IPS-20b (cell line): ENCODE results near the gene ZNF878.
A peak's percentile ranks its signal among the peaks of the same experiment; 100 is the strongest.

Experiments used
- H3K27ac ChIP-seq: one replicate; pipeline ENCODE4 v1.5.1; 2013; ENCODE audit warnings: low read length
- H3K27me3 ChIP-seq: 2 replicates; pipeline ENCODE4 v1.6.1; 2013; ENCODE audit warnings: mild to moderate bottlenecking, low read length, inconsistent platforms; ENCODE audit not compliant: insufficient read depth
- H3K36me3 ChIP-seq: 2 replicates; pipeline ENCODE4 v1.6.1; 2013; ENCODE audit warnings: low read depth, mild to moderate bottlenecking, inconsistent platforms, low read length, moderate library complexity; ENCODE audit not compliant: insufficient read depth
- H3K4me1 ChIP-seq: 2 replicates; pipeline ENCODE4 v1.6.1; 2013; ENCODE audit warnings: mild to moderate bottlenecking, control low read depth, inconsistent platforms, low read length, moderate library complexity; ENCODE audit not compliant: insufficient read depth
- H3K4me3 ChIP-seq: 2 replicates; pipeline ENCODE4 v1.5.1; 2013; ENCODE audit warnings: mild to moderate bottlenecking, low read length, inconsistent platforms
- H3K9ac ChIP-seq: 2 replicates; pipeline ENCODE4 v1.6.1; 2013; ENCODE audit warnings: low read depth, mild to moderate bottlenecking, inconsistent platforms, low read length, moderate library complexity
- H3K9me3 ChIP-seq: 2 replicates; pipeline ENCODE4 v1.6.1; 2013; ENCODE audit warnings: mild to moderate bottlenecking, low read depth, low read length, inconsistent platforms; ENCODE audit not compliant: insufficient read depth

The ZNF878 gene

DNA sequence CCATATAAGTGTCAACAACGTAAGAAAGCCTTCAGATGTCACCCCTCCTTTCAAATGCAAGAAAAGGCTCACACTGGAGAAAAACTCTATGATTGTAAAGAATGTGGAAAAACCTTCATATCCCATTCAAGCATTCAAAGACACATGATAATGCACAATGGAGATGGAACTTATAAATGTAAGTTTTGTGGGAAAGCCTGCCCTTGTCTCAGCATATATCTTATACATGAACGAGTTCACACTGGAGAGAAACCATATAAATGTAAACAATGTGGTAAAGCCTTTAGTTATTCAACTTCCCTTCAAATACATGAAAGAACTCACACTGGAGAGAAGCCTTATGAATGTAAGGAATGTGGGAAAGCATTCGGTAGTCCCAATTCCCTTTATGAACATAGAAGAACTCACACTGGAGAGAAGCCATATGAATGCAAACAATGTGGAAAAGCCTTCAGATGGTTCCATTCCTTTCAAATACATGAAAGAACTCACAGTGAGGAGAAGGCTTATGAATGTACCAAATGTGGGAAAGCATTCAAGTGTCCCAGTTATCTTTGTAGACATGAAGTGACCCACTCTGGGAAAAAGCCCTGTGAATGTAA lies 22.9 kb upstream of the ZNF878 start:
- no peak overlapping the region for H3K27ac ChIP-seq
- H3K9ac ChIP-seq, result no peak overlapping the region
- H3K27me3 ChIP-seq, result no peaks in the 10 kb centered on the region
- H3K4me3 ChIP-seq, result no peak overlapping the region
- H3K36me3 ChIP-seq, result peaks cover 59% of the 10 kb centered on the region
- no peaks in the 10 kb centered on the region for H3K4me1 ChIP-seq
- H3K9me3 ChIP-seq, result peaks cover 92% of the 10 kb centered on the region

DNA sequence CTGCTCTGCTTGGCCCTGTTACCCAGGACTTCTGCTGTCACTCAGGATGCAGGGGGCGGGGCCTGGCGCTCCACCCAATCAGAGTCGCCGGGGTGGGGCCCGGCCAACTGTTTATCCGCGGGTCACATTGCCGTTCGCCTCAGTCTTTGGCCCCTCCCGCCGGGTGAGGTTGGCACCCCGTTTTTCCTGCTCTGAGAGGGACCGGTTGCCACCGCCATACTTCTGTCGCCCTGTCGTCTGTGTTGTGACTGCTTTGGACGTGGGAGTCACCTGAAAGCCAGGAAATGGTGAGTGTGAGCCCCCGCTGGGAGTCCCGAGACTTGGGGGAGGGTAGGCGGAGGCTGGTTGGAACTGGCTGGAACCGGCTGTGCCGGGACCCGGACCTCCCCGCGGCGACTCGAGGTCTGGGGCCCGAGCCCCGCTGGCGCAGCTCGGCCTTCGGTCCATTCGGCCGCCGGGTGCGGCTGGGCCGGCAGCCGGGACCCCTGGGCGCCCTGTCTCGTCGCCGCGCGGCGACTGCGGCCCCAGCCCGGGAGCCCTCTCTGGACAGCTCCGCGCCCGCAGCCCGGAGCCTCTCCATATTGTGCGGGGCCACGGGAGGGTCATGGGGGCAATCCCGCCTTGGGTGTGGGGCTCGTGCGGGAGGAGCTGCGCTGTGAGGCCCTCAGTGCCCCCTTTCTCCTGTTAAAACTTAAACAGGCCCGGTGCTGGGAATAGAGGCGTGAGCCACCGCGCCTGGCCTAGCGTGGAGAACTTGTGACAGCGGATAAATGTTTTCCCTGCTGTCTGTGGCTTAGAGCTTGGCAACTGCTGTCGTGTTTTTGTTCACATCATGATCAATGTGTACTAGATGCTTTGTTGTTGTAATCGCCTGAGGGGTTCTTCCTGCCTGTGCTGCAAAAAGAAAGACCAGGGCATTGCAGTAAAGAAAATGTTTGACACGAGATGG lies 12.1 kb upstream of the ZNF878 start, which contains the start of gene ZNF844:
Gene ZNF844 (plus strand): TSS at position 142 of the 949 bp plus-strand sequence. CDS start 143 bp downstream, at position 285.
- H3K27me3 ChIP-seq, result no peaks in the 10 kb centered on the region
- H3K27ac ChIP-seq, result peak within 1 kb of the TSS; percentile 37
- H3K9me3 ChIP-seq, result peaks cover 4% of the 10 kb centered on the region; the same call in 1 of the 2 replicates
- peak within 1 kb of the TSS; percentile 81; the same call in 1 of the 2 replicates for H3K9ac ChIP-seq
- peak within 1 kb of the TSS; percentile 83 for H3K4me3 ChIP-seq
- H3K4me1 ChIP-seq, result no peaks in the 10 kb centered on the region
- no peaks in the 10 kb centered on the region for H3K36me3 ChIP-seq

DNA sequence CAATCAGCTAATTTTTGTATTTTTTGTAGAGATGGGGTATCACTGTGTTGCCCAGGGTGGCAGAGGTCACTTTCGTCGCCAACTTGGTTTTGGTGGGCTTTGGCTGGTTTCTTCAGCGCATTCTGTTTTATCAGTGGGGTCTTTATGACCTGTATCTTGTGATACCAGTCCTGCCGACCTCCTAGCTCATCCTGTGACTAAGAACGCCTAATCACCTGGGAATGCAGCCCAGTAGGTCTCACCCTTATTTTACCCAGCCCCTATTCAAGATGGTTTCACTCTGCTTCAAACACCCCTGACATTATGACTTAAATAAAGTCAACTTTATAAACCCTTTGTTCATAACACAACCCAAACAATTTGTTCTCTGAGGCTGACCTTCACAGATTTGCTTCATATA lies 3.0 kb upstream of the ZNF878 start:
- no peak overlapping the region for H3K9ac ChIP-seq
- H3K36me3 ChIP-seq, result no peaks in the 10 kb centered on the region
- no peaks in the 10 kb centered on the region for H3K9me3 ChIP-seq
- no peak overlapping the region for H3K27ac ChIP-seq
- no peaks in the 10 kb centered on the region; the same call in 1 of the 2 replicates for H3K27me3 ChIP-seq
- no peaks in the 10 kb centered on the region for H3K4me1 ChIP-seq
- H3K4me3 ChIP-seq, result no peak overlapping the region

DNA sequence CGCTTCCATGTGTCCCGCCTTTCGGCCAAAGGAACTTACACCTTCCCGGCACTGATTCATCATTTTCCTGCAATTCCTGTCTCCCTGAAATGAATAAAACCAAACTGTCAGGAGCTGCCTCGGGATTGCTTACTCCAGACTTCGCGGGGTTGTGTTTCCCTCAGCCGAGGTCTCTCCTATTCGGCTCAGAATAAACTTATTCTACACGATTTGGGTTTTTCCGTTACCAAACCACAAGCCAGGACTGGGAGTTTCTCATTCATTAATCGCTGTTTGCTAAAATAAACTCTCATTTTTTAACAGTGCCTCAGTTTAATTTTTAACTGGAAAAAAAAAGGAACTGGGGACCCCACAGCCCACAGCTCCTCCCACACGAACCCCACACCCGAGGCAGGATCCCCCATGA lies 667 bp downstream of the ZNF878 start:
- H3K9ac ChIP-seq, result peak overlapping the region; percentile 85; the same call in 1 of the 2 replicates
- H3K27ac ChIP-seq, result peak overlapping the region; percentile 82
- no peaks in the 10 kb centered on the region for H3K4me1 ChIP-seq
- H3K9me3 ChIP-seq, result peaks cover 10% of the 10 kb centered on the region
- peak overlapping the region; percentile 91 for H3K4me3 ChIP-seq
- H3K27me3 ChIP-seq, result no peaks in the 10 kb centered on the region; the same call in 1 of the 2 replicates
- H3K36me3 ChIP-seq, result peaks cover 9% of the 10 kb centered on the region; the same call in 1 of the 2 replicates

DNA sequence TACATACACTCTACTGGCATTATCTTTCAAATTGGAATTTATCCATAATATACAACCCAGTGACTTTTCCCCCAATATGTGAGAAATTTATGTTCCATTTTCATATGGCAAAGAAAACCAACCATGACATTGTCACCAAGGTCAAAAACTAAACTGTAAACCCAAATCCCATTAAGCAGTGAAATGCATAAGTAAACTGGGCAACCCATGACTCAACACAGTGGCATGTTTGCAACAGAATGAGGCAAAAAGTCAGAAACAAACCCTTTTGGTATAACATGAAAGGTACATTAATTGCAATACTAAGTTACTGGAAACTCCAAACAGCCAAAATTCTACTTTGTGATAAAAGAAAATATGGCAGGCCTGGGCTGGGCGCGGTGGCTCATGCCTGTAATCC lies 4.9 kb downstream of the ZNF878 start:
- Histone ChIP-seq H3K9ac (no peak overlapping the region), H3K4me3 (no peak overlapping the region), H3K4me1 (no peaks in the 10 kb centered on the region), H3K36me3 (peaks cover 47% of the 10 kb centered on the region), H3K27me3 (no peaks in the 10 kb centered on the region), H3K27ac (no peak overlapping the region), H3K9me3 (peaks cover 49% of the 10 kb centered on the region)

DNA sequence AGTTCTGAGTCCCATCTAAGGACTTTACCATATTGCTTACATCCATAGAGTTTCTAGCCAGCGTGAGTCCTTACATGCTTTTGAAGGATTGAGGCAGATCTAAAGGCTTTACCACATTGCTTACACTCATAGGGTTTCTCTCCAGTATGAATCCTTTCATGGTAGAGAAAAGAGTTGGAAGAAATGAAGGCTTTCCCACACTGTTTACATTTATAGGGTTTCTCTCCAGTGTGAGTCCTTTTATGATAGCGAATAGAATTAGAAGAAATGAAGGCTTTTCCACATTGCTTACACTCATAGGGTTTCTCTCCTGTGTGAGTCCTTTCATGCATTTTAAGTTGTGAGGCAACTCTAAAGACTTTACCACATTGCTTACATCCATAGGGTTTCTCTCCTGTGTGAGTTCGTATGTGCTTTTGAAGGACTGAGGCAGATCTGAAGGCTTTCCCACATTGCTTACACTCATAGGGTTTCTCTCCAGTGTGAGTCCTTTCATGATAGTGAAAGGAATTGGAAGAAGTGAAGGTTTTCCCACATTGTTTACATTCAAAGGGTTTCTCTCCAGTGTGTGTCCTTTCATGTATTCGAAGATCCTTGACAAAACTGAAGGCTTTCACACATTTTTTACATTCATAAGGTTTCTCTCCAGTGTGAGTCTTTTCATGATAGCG lies 8.9 kb downstream of the ZNF878 start:
- Histone ChIP-seq H3K36me3 (peaks cover 60% of the 10 kb centered on the region), H3K9me3 (peaks cover 66% of the 10 kb centered on the region), H3K9ac (no peak overlapping the region), H3K4me3 (peak overlapping the region; percentile 40), H3K27ac (no peak overlapping the region), H3K27me3 (no peaks in the 10 kb centered on the region), H3K4me1 (no peaks in the 10 kb centered on the region)

DNA sequence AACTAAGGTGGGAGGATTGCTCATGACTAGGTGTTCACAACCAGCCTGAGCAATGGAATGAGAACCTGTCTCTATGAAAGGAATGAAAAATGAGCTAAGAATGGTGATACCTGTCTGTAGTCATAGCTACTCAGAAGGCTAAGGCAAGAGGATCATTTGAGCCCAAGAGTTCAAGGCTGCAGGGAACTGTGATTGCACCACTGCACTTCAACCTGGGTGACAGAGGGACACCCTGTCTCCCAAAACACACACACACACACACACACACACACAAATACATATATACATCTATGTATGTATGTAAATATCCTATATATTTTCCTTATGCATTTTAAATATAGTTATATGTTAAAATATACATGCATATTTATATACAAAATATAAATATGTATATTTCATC lies 9.9 kb downstream of the ZNF878 start:
- Histone ChIP-seq H3K9ac (no peak overlapping the region), H3K4me3 (no peak overlapping the region), H3K27me3 (no peaks in the 10 kb centered on the region), H3K4me1 (no peaks in the 10 kb centered on the region), H3K27ac (no peak overlapping the region), H3K36me3 (peaks cover 58% of the 10 kb centered on the region), H3K9me3 (peaks cover 64% of the 10 kb centered on the region)

DNA sequence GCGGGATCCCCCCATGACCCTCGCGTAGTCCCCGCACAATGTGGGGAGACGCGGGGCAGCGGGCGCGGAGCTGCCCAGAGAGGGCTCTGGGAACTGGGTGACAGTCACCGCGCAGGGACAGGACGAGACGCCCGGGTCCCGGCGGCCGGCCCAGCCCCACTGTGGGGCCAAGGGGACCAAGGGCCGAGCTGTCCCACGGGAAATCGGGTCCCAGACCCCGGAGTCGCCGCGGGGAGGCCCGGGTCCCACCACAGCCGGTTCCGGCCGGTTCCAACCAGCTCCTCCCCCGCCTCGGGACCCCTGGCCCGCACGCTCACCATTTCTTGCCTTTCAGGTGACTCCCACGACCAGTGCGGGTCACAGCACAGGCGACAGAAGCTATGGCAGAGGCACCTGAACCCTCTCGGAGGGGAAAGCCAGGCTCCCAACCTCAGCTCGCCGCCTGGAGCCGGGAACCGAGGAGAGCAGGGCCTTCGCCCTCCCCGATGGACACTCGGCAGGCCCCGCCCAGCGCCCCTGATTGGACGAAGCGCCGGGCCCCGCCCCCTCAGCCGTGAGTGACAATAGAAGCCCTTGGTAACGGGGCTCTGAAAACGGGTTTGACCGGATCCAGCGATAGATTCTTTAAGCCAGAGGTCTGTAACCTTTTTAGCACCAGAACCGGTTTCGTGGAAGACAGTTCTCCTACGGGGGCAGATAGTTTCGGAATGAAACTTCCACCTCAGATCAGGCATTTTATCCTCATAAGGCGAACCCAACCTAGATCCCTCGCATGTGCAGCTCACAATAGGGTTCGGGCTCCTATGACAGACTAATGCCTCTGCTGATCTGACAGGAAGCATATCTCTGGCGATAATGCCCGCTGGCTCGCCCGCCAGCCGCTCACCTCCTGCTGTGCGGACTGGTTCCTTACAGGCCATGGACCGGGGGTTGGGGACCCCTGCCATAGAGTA lies 17.3 kb downstream of the ZNF878 start, which contains the start of gene ZNF433:
Gene ZNF433 (minus strand): TSS at position 460 of the 953 bp plus-strand sequence. CDS start 140 bp downstream, at position 320.
- peaks cover 2% of the 10 kb centered on the region; the same call in 1 of the 2 replicates for H3K4me1 ChIP-seq
- no peaks in the 10 kb centered on the region; the same call in 1 of the 2 replicates for H3K9me3 ChIP-seq
- H3K27me3 ChIP-seq, result peaks cover 11% of the 10 kb centered on the region; the same call in 1 of the 2 replicates
- H3K27ac ChIP-seq, result no peak within 1 kb of the TSS
- H3K36me3 ChIP-seq, result 0 out of 2 replicates have a peak, but pooled peaks cover 3% of the 10 kb centered on the region
- H3K9ac ChIP-seq, result peak within 1 kb of the TSS; percentile 75
- H3K4me3 ChIP-seq, result peak within 1 kb of the TSS; percentile 70

DNA sequence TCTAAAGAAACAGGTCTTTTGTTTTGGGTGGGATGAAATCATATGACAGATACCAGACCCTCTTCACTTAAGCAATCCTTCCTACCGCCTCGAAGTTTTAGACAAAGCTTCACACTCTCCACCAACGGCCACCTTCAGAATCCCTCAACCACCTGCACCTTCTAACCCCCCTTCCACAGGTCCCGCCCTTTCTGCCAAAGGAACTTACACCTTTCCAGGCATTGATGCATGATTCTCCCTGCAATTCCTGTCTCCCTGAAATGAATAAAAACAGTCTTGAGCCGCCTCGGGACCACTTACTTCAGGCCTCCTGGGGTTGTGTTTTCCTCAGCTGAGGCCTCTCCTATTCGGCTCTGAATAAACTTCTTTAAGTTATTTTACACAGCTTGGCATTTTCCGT lies 18.1 kb downstream of the ZNF878 start:
- H3K9me3 ChIP-seq, result peaks cover under 1% of the 10 kb centered on the region; the same call in 1 of the 2 replicates
- peaks cover 2% of the 10 kb centered on the region; the same call in 1 of the 2 replicates for H3K4me1 ChIP-seq
- peaks cover 11% of the 10 kb centered on the region; the same call in 1 of the 2 replicates for H3K27me3 ChIP-seq
- H3K9ac ChIP-seq, result no peak overlapping the region
- no peak overlapping the region for H3K27ac ChIP-seq
- peak overlapping the region; percentile 70 for H3K4me3 ChIP-seq
- H3K36me3 ChIP-seq, result 0 out of 2 replicates have a peak, but pooled peaks cover 3% of the 10 kb centered on the region

DNA sequence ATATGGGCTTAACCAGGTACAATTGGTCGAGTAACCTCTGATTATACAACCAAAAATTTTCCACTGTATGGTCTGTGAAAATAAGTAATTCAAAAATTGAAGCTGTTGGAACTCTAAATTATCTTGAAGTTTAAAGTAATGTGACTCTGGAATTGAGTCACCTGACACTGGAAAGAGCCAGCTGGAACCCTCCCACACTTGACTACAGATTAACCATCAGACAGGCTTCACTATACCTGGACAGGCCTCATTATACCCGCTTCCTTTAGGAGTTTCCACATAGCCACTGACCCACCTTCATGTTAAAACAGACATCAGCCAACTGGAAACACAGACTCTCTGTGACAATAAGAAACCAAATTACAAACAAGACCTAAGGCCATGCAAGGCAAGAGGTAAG lies 18.6 kb downstream of the ZNF878 start:
- Histone ChIP-seq H3K9ac (no peak overlapping the region), H3K4me3 (peak overlapping the region; percentile 70; the same call in 1 of the 2 replicates), H3K9me3 (peaks cover 4% of the 10 kb centered on the region; the same call in 1 of the 2 replicates), H3K36me3 (0 out of 2 replicates have a peak, but pooled peaks cover 3% of the 10 kb centered on the region), H3K27ac (no peak overlapping the region), H3K4me1 (peaks cover 2% of the 10 kb centered on the region; the same call in 1 of the 2 replicates), H3K27me3 (peaks cover 11% of the 10 kb centered on the region; the same call in 1 of the 2 replicates)
